HEK293T (cell line): ENCODE results near the gene IVNS1ABP.

ENCODE experiments used
- ARNT ChIP-seq: fragments of 450-650 bp; IDR thresholded peaks from 2 replicates; pipeline ENCODE4 v1.6.1; 2017; ENCODE audit warnings: mild to moderate bottlenecking
- HDGF ChIP-seq: fragments of 450-650 bp; IDR thresholded peaks from 2 replicates; pipeline ENCODE4 v1.6.1; 2017; ENCODE audit warnings: antibody characterized with exemption, borderline replicate concordance

GRCh38 chr1:185316163-185317033, 645 bp downstream of the IVNS1ABP start:
- TF ChIP-seq HDGF (no peak), ARNT (no peak)
